OCI-M1 (cell line): ENCODE results near the gene MED22.
A peak's percentile ranks its signal among the peaks of the same experiment; 100 is the strongest.
"Not testable (repeated sequence)": the region's sequence is repeated elsewhere in the genome, so short reads cannot be mapped to it uniquely, and the experiment has no call there.

ENCODE experiments used
- DNase-seq: peaks from one replicate; lab custom pipeline; 2025; lab: John Stamatoyannopoulos, UW

Gene MED22

GRCh38 chr9:133334888-133335287 is 13.0 kb downstream of the MED22 start:
- not testable (repeated sequence) for DNase-seq

DNA sequence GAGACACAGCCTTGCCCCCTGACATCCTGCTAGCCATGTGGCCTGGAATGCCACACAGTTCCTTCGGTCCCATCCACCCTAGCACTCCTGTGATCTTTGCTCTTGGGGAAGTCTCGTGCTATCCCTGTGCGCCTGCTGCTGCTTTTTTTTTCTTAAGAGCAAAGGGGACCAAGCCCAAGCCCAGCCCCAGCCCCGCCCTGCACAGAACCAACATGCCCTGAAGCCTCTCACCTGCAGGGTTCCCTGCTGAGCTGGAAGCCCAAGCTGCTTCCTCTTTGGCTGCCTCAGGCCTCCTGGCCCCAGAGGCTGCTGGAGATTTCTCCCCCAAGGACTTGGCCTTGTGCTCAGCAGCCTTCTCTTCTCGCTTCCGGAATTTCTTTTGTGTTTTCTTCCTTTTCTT is 13.8 kb downstream of the MED22 start:
- no peak for DNase-seq

GRCh38 chr9:133333566-133333965 is 14.4 kb downstream of the MED22 start:
- no peak for DNase-seq

DNA sequence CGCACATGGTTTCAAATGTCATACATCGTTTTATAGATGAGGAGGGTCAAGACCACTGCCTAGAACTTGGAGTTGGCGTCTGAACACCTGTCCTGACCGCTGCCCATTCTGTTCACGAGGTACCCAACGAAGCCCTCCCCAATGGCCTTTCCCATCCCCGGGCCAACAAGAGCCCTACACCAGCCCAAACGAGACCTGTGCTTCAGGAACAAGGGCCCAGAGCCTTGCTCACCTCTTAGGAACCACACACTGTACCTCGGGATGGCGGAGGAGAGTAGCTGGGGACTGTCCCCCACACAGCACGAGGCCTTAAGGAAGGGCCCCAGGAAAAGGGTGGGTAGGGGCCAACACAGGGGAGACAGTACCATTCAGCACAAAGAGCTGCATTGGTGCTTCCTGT is 14.9 kb downstream of the MED22 start:
- no peak for DNase-seq

DNA sequence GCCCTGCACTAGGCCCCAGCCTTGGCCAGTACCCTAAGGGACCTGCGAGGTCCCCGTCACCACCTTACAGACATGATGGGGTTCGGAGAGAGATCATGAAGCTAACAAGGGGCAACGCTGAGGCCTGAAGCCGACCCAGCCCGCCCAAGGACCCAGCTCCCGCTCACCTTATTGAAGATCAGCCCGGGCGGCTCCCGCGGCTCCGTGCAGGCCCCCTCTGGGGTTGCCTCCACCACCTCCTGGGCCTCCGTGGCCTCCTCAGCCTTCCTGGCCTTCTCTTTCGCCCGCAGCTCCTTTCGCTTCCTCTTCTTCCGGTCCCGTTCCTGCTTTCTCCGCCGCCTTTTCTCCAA is 15.6 kb downstream of the MED22 start:
- DNase-seq: no peak

GRCh38 chr9:133331641-133332380 is 16.1 kb downstream of the MED22 start:
- DNase-seq: no peak

GRCh38 chr9:133331221-133331620 is 16.7 kb downstream of the MED22 start:
- DNase-seq: no peak

DNA sequence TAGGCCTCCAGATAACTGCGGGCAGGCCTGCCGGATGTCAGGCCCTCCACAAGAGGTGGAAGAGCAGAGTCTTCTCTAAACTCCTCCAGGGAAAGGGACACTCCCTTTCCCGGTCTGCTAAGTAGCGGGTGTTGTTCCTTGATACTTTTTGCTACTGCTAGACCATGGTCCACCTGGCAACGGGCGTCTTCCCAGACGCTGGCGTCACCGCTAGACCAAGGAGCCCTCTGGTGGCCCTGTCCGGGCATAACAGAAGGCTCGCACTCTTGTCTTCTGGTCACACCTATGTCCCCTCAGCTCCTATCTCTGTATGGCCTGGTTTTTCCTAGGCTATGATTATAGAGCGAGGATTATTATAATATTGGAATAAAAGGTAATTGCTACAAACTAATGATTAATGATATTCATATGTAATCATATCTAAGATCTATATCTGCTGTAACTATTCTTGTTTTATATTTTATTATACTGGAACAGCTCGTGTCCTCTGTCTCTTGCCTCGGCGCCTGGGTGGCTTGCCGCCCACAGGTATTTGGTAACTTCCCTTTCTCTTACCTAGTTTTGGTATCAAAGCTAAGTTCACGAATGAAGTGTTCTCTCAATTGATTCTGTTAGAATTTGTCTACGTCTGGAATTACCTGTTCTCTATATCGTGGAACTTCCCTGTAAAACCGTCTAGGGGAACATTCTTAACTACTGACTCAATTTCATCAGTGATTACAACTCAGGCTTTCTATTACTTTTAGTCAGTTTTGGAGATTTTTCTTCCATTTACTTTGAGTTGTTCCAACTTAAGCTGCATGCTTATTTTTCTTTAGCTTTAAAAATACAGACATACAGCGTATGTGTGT is 18.4 kb downstream of the MED22 start:
- peak; percentile 49 for DNase-seq

GRCh38 chr9:133327834-133328484 is 20.0 kb downstream of the MED22 start:
- no peak for DNase-seq

GRCh38 chr9:133327021-133327420 is 20.9 kb downstream of the MED22 start:
- not testable (repeated sequence) for DNase-seq

- no peak for DNase-seq
Observed at GRCh38 chr9:133323991-133324703, 23.8 kb downstream of the MED22 start.

GRCh38 chr9:133323211-133323610 is 24.7 kb downstream of the MED22 start:
- no peak for DNase-seq

DNA sequence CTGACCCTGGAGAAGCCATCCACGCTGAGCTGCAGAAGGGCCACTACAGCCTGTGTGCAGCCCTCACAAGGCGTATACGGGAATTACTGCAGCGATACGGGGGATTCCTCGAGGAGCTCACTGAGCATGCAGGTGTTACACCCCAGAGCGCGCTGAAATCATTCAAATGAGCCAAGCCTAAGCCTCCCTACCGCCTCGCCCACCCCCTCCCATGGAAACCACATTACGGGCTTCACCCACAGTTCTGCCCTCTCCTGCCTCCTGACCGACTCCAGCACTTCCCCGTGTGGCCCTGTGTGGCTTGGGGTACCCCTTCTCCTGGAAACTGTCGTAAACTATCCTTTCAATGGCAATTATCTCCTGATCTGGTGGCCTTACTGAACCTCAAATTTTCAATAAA is 25.2 kb downstream of the MED22 start:
- DNase-seq: no peak

- no peak for DNase-seq
Observed at GRCh38 chr9:133321411-133321935, 26.5 kb downstream of the MED22 start.

GRCh38 chr9:133320421-133320881 is 27.5 kb downstream of the MED22 start:
- DNase-seq: no peak

- not testable (repeated sequence) for DNase-seq
Observed at GRCh38 chr9:133317551-133317950, 30.4 kb downstream of the MED22 start.

- no peak for DNase-seq
Observed at GRCh38 chr9:133315997-133316396, 31.9 kb downstream of the MED22 start.

GRCh38 chr9:133309608-133310007 is 38.3 kb downstream of the MED22 start:
- no peak for DNase-seq

DNA sequence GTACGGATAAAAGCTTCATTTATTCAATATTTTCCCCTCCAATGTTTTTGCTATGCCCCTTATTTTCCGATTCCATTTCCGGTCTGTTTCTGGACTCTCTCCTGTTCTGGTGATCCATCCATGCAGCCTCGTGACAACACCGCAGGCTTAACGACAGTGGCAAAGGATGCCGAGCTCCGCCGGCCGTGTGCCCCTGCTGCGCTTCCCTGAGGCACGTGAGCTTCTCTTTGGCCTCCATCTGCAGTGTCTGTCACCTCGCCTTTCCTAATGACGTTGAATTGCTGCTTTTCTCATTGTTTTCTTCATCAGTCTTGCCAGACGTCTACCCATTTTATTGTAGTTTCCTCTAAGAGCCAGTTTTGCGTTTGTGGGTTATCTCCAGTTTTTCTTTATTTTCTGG is 40.6 kb downstream of the MED22 start:
- DNase-seq: no peak

DNA sequence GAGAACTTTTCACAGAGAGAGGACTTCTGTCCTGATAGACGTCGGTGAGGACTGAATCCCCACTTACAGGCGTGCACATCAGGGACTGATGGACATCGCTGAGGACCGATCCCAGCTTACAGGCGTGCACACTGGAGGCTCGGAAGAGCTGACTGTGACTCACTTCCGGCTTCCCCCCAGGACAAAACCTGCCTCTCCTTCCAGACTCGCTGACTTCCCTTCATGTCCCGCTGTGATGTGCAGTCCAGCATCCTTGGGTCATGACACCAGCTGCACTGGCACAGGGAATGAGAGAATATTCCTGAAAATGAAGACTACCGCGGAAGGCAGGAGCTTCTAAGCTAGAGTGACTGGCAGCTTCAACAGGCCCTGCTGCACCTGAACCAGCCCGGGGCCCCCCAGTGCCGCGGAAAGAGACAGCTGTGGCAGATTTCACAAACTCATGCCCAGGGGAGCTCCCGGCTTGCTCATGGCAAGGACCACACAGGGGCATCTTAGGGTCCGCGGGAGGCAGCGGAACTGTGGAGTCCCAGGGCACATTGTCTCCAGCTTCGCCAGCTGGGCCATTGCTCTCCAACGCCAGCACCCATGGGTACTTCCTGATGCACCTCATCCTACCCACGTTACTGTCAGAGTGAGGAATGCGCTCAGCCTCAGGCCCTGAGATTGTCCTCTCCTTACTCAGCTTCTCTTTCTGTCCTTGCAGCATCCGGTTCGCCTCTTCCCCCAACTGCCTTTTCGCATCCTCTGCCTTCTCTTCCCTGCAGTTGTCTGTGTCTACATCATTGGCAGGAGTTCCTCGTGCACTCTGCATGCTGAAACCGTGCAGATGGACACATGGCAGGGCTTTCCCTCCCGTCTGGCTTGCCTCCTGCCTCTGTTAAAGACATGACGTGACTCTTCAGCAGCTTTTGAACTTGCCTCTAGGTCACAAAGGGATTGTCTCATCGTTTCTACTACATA is 41.4 kb downstream of the MED22 start:
- DNase-seq: no peak

GRCh38 chr9:133305731-133306130 is 42.2 kb downstream of the MED22 start:
- DNase-seq: no peak
